HG02981 (cell line): ENCODE results near the gene UCN3.
A peak's percentile ranks its signal among the peaks of the same experiment; 100 is the strongest.
"Not testable (repeated sequence)": the region's sequence is repeated elsewhere in the genome, so short reads cannot be mapped to it uniquely, and the experiment has no call there.

Experiments
- ATAC-seq: cut with Tn5 transposase; IDR thresholded peaks from one replicate; pipeline ENCODE4 v1.9.1; 2021; ENCODE audit warnings: mild to moderate bottlenecking, moderate library complexity; ENCODE audit not compliant: unreplicated experiment

UCN3 gene

GRCh38 chr10:5404208-5405041, 39.7 kb downstream of the UCN3 start, which contains the start of gene TUBAL3:
TUBAL3 (minus strand) TSS chr10:5404828; CDS start chr10:5404792, 36 bp downstream.
- ATAC-seq = no peak

DNA sequence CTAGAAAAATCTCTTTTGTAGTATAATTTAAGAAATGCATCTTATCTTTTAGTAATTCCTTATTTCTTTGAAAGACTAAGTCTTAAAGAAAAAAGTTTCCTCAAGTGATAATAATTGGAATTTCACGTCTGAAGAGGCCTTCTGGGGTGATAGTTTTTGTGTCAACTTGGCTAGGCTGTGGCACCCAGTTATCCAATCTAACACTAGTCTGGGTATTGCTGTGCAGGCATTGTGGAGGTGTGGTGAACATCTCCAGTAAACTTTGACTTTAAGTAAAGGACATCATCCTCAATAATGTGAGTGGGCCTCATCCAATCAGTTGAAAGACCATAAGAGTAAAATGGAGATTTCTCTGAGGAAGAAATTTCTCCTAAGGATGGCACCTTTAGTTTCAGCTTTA, 42.2 kb downstream of the UCN3 start:
- ATAC-seq = no peak

- ATAC-seq = not testable (repeated sequence)
These were observed 46.0 kb downstream of the UCN3 start for GRCh38 chr10:5410787-5411186.

GRCh38 chr10:5411941-5412276, 47.1 kb downstream of the UCN3 start:
- ATAC-seq = no peak

- ATAC-seq = peak; percentile 94
These were observed 47.6 kb downstream of the UCN3 start, which contains the start of gene NET1 for GRCh38 chr10:5412277-5412941. NET1 (plus strand) TSS chr10:5412557; CDS start chr10:5412693, 136 bp downstream.

- no peak for ATAC-seq
These were observed 48.5 kb downstream of the UCN3 start for GRCh38 chr10:5413012-5413938.

DNA sequence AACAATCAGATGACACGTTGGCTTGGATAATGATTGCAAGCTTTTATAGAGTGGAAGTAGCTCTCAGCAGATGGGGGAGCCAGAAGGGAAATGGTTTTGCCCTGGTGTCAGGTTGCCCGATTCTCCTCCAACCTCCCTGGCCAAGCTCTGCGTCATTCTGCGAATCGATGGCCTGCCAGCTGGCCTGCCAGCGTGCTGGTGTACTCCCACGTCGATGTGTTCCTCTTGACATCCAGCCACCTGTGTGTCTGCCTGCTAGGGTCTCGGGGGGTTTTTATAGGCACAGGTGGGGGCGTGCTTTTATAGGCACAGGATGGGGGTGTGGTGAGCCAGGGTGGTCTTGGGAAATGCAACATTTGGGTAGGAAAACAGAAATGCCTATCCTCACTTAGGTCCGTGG, 52.2 kb downstream of the UCN3 start:
- ATAC-seq = no peak

- no peak for ATAC-seq
These were observed 53.8 kb downstream of the UCN3 start for GRCh38 chr10:5418584-5418983.

DNA sequence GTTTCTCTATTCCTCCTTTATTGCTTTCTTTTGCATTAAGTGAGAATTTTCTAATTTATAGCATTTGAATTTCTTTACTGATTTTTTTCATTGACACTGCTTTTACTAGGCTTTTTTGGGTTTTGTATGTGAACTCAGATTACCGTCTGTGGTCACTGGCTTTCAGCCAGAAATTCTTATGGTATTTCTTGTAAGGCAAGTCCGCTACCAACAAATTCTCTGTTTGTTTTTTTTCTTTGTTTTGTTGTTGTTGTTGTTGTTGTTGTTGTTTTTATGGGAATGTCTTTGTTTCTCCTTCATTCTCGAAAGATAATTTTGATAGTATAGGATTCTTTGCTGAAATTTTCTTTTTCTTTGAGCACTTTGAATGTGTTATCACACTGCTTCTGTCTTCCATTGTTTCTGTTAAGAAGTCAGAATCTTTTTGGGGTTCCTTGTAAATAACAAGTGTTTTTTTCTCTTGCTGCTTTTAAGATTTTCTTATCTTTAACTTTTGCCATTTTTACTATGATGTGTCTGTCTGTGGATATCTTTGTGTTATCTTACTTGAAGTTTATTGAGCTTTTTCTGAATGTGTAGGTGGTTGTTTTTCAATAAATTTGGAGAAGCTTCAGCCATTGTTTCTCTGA, 54.8 kb downstream of the UCN3 start:
- no peak for ATAC-seq

GRCh38 chr10:5423771-5424170, 59.0 kb downstream of the UCN3 start:
- ATAC-seq = no peak
